Keratinocyte (primary cell): ENCODE measurements around the gene IPO11. TPM values are rescaled to one million over a fixed set of nuclear protein-coding genes. Genes with fewer than 3 reads are reported as not detected.
A peak's percentile ranks its signal among the peaks of the same experiment; 100 is the strongest.

Source experiments
- DNase-seq: peaks from one replicate; pipeline ENCODE4 v3.0.0-alpha.2; 2011; ENCODE audit warnings: low read depth, missing footprints, low spot score
- FAIRE-seq: peaks from 2 replicates; lab custom pipeline; 2011; peaks lifted over from hg19 to GRCh38; lab: Jason Lieb, UNC
- H2AFZ ChIP-seq: 2 replicates; pipeline ENCODE4 v1.6.0; 2012; ENCODE audit warnings: low read length, control low read depth, inconsistent platforms; ENCODE audit not compliant: control insufficient read depth
- H3K27ac ChIP-seq: 2 replicates; pipeline ENCODE4 v1.5.1; 2011; ENCODE audit warnings: low read length; ENCODE audit not compliant: control insufficient read depth, insufficient read depth
- H3K27me3 ChIP-seq: 3 replicates; pipeline ENCODE4 v1.6.0; 2011; ENCODE audit warnings: low read length; ENCODE audit not compliant: control insufficient read depth, insufficient read depth; ENCODE audit errors: extremely low read depth
- H3K36me3 ChIP-seq, 2 experiments: 2 replicates in 1 of 2; 3 replicates in 1 of 2; pipeline ENCODE4 v1.5.1; 2011; ENCODE audit warnings: low read length in 2 of 2, mild to moderate bottlenecking in 1 of 2; ENCODE audit not compliant: control insufficient read depth in 2 of 2, insufficient read depth in 2 of 2; ENCODE audit errors: extremely low read depth in 1 of 2
- H3K4me1 ChIP-seq: 3 replicates; pipeline ENCODE4 v1.5.1; 2011; ENCODE audit warnings: low read length; ENCODE audit not compliant: control insufficient read depth, insufficient read depth; ENCODE audit errors: extremely low read depth
- H3K4me2 ChIP-seq: 3 replicates; pipeline ENCODE4 v1.6.0; 2011; ENCODE audit warnings: low read depth, low read length; ENCODE audit not compliant: control insufficient read depth, insufficient read depth; ENCODE audit errors: extremely low read depth
- H3K4me3 ChIP-seq, 3 experiments: fragments of 200-600 bp in 1 of 3; sonication (generic) in 1 of 3; 2 replicates in 2 of 3; 3 replicates in 1 of 3; pipeline ENCODE4 v1.5.1; 2011 to 2016; ENCODE audit warnings: low read length in 3 of 3, mild to moderate bottlenecking in 3 of 3, control low read depth in 2 of 3, inconsistent platforms in 1 of 3, low read depth in 1 of 3, mixed read lengths in 1 of 3, mixed run types in 1 of 3, moderate library complexity in 1 of 3; ENCODE audit not compliant: control insufficient read depth in 2 of 3, insufficient read depth in 2 of 3; ENCODE audit errors: extremely low read depth in 1 of 3
- H3K79me2 ChIP-seq: 2 replicates; pipeline ENCODE4 v1.6.0; 2012; ENCODE audit warnings: low read length; ENCODE audit not compliant: control insufficient read depth, insufficient read depth
- H3K9ac ChIP-seq: 3 replicates; pipeline ENCODE4 v1.6.0; 2011; ENCODE audit warnings: low read length; ENCODE audit not compliant: control insufficient read depth, insufficient read depth; ENCODE audit errors: extremely low read depth
- H3K9me1 ChIP-seq: 3 replicates; pipeline ENCODE4 v1.6.0; 2011; ENCODE audit warnings: low read length; ENCODE audit not compliant: control insufficient read depth, insufficient read depth; ENCODE audit errors: extremely low read depth
- H3K9me3 ChIP-seq: 2 replicates; pipeline ENCODE4 v1.5.1; 2012; ENCODE audit warnings: low read depth, low read length; ENCODE audit not compliant: control insufficient read depth
- H4K20me1 ChIP-seq: 3 replicates; pipeline ENCODE4 v1.6.0; 2011; ENCODE audit warnings: low read length; ENCODE audit not compliant: control insufficient read depth, insufficient read depth; ENCODE audit errors: extremely low read depth
- CTCF ChIP-seq, 3 experiments: IDR thresholded peaks in 1 of 3; conservative IDR thresholded peaks in 1 of 3; optimal IDR thresholded peaks in 1 of 3; 2 replicates in 2 of 3; 3 replicates in 1 of 3; pipeline versions ENCODE3 to v1.5.1; 2011; ENCODE audit warnings: low read length in 3 of 3, mild to moderate bottlenecking in 3 of 3, moderate library complexity in 2 of 3, control low read depth in 1 of 3, inconsistent platforms in 1 of 3; ENCODE audit not compliant: insufficient read depth in 2 of 3; ENCODE audit errors: extremely low read depth in 1 of 3
- EZH2 ChIP-seq: IDR thresholded peaks from one replicate; pipeline ENCODE4 v1.6.1; 2012; ENCODE audit warnings: inconsistent platforms, mild to moderate bottlenecking, low read length, moderate library complexity
- dilution Hi-C: fragments of 300-500 bp; cut with MboI; formaldehyde crosslinking; loops from one replicate; pipeline ENCODE4 v1.7.0; 2020; ENCODE audit warnings: low sequenced_read_pairs; ENCODE audit not compliant: extremely low pct_ligation_motif_present
- polyA plus RNA-seq, 5 experiments: library from polyadenylated mRNA; depleted of rRNA in 3 of 5; stranded (reverse) in 3 of 5; stranded (forward) in 1 of 5; unstranded in 1 of 5; fragments of >200 nt; gene quantifications; 1 replicate in 1 of 5; 2 replicates in 3 of 5; 3 replicates in 1 of 5; pipeline versions ENCODE4 v1.2.1 to v1.2.3, GENCODE V29; 2011 to 2012; ENCODE audit warnings: missing spikeins in 2 of 5, low read depth in 1 of 5, low replicate concordance in 1 of 5

The IPO11 gene
- polyA plus RNA-seq, 1 donor (not counting 4 experiments of a cell fraction or from before 2014, with no cell fraction given) = 34.7 TPM

GRCh38 chr5:62569470-62569869 is 156.9 kb downstream of the IPO11 start:
- H4K20me1 ChIP-seq = no peaks in the 10 kb centered on the region
- H3K27ac ChIP-seq = no peak overlapping the region
- no peak overlapping the region for H3K9ac ChIP-seq
- H3K4me3 ChIP-seq = no peak overlapping the region
- no peaks in the 10 kb centered on the region for H3K36me3 ChIP-seq
- no peak overlapping the region for H2AFZ ChIP-seq
- no peaks in the 10 kb centered on the region for H3K4me1 ChIP-seq
- no peak overlapping the region for H3K4me2 ChIP-seq
- no peaks in the 10 kb centered on the region for H3K79me2 ChIP-seq
- H3K27me3 ChIP-seq = no peaks in the 10 kb centered on the region
- TF ChIP-seq EZH2 = no peak
- TF ChIP-seq CTCF (optimal IDR thresholded peaks at IDR 0.05 in 1 of 3, IDR thresholded peaks at IDR 0.05 in 1 of 3, conservative IDR thresholded peaks at IDR 0.05 in 1 of 3; ENCODE audit: extremely low read depth in 1 of 3, insufficient read depth in 2 of 3, low read length in 3 of 3) = no peak
- no peaks in the 10 kb centered on the region for H3K9me3 ChIP-seq
- FAIRE-seq = peak; percentile 5
- dilution Hi-C loops = no loop called here
- no peak for DNase-seq
- H3K9me1 ChIP-seq = no peaks in the 10 kb centered on the region

GRCh38 chr5:62572918-62573514 is 160.5 kb downstream of the IPO11 start:
- H3K36me3 ChIP-seq = no peaks in the 10 kb centered on the region
- H4K20me1 ChIP-seq = no peaks in the 10 kb centered on the region
- H3K4me1 ChIP-seq = no peaks in the 10 kb centered on the region
- no peak overlapping the region for H3K27ac ChIP-seq
- H3K4me2 ChIP-seq = no peak overlapping the region
- H3K79me2 ChIP-seq = no peaks in the 10 kb centered on the region
- dilution Hi-C loops = no loop called here
- H3K9me3 ChIP-seq = no peaks in the 10 kb centered on the region
- DNase-seq (no peak), FAIRE-seq (no peak)
- no peaks in the 10 kb centered on the region for H3K9me1 ChIP-seq
- H2AFZ ChIP-seq = no peak overlapping the region
- H3K27me3 ChIP-seq = no peaks in the 10 kb centered on the region
- TF ChIP-seq EZH2 (no peak), CTCF (optimal IDR thresholded peaks at IDR 0.05 in 1 of 3, IDR thresholded peaks at IDR 0.05 in 1 of 3, conservative IDR thresholded peaks at IDR 0.05 in 1 of 3; ENCODE audit: extremely low read depth in 1 of 3, insufficient read depth in 2 of 3, low read length in 3 of 3) (no peak)
- H3K9ac ChIP-seq = no peak overlapping the region
- H3K4me3 ChIP-seq = no peak overlapping the region
